HG02938 (cell line): ENCODE data around the gene SNRPD1.
A peak's percentile ranks its signal among the peaks of the same experiment; 100 is the strongest.
"Not testable (repeated sequence)": the region's sequence is repeated elsewhere in the genome, so short reads cannot be mapped to it uniquely, and the experiment has no call there.

ENCODE experiments used
- ATAC-seq: cut with Tn5 transposase; IDR thresholded peaks from one replicate; pipeline ENCODE4 v1.9.1; 2021; ENCODE audit warnings: mild to moderate bottlenecking, moderate library complexity; ENCODE audit not compliant: unreplicated experiment

SNRPD1 gene

GRCh38 chr18:21634588-21635199 is 22.6 kb downstream of the SNRPD1 start:
- no peak for ATAC-seq

DNA sequence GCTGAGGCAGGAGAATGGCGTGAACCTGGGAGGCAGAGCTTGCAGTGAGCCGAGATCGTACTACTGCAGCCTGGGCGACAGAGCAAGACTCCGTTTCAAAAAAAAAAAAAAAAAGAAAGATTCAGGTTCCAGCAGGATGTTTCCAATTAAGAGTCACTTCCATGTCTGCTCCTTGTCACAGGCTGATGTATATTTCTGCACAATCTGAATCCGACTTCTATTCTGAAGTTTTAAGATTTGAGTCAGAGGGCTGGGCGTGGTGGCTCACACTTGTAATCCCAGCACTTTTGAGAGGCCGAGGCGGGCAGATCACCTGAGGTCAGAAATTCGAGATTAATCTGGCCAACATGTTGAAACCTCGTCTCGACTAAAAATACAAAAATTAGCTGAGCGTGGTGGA is 24.7 kb downstream of the SNRPD1 start:
- no peak for ATAC-seq

- ATAC-seq: no peak
Observed at GRCh38 chr18:21638822-21639221, 26.7 kb downstream of the SNRPD1 start.

- ATAC-seq: not testable (repeated sequence)
Observed at GRCh38 chr18:21640375-21640774, 28.3 kb downstream of the SNRPD1 start.

GRCh38 chr18:21650311-21650710 is 38.2 kb downstream of the SNRPD1 start:
- ATAC-seq: no peak

DNA sequence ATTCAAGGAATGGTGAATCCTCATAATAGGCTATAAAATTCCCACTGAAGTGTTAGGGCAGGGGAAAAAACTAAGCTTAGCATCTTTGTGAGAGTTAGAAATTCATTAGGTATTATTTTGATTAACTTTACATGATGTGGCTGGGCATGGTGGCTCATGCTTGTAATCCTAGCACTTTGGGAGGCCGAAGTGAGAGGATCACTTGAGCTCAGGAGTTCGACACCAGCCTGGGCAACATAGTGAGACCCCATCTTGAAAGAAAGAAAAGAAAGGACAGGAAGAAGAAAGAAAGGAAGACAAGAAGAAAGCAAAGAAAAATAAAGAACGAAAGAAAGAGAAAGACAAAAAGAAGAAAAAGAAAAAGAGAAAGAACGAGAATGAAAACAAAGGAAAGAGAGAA is 40.0 kb downstream of the SNRPD1 start:
- ATAC-seq: no peak

DNA sequence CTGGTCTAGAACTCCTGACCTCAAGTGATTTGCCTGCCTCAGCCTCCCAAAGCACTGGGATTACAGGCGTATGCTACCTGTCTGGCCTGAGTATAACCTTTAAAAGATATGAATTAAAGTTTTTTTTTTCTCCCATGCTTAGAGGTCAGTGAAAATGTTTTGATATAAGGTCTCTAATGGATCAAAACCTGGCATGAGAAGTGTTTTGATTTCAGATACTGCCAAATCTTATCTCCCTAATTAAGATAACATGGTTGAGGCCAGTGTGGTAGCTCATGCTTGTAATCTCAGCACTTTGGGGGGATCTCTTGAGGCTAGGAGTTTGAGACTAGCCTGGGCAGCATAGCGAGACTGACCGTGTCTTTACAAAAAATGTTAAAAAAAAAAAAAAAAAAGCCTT is 41.2 kb downstream of the SNRPD1 start:
- no peak for ATAC-seq

GRCh38 chr18:21656402-21656801 is 44.3 kb downstream of the SNRPD1 start:
- no peak for ATAC-seq

DNA sequence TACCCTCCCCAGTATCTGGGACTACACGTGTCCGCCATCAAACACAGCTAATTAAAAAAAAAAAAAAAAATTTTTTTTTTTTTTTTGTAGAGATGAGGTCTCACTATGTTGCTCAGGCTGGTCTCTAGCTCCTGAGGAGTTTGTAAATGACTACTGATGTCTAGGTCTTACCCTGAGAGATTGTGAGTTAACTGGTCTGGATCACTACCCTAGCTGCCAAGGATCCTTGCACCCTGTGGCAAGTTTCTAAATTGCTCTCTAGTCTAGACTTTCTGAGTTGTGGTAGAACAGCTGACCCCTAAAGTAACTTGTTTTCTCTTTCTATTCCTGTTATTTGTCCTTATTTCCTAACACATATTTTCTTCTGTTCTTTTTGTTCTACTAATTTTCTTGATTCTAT is 48.0 kb downstream of the SNRPD1 start:
- no peak for ATAC-seq

DNA sequence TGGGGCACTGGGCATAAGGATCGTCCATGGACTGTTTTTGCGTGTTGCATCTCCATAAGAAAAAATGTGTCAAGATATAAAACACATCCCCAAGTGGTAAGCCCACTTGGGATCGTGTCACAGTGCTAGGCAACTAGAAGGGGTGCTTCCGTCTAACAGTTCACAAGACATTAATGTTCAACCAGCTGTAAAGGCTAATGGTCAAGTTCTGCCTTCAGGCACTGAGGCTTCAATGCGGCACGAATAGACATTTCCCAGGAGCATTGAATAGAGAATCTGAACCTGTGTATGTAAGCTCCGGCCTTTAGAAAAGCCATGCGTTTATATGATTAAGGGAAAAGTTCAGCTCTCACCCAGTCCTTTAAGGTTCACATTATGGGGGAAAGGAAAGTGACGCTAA is 50.5 kb downstream of the SNRPD1 start:
- no peak for ATAC-seq

DNA sequence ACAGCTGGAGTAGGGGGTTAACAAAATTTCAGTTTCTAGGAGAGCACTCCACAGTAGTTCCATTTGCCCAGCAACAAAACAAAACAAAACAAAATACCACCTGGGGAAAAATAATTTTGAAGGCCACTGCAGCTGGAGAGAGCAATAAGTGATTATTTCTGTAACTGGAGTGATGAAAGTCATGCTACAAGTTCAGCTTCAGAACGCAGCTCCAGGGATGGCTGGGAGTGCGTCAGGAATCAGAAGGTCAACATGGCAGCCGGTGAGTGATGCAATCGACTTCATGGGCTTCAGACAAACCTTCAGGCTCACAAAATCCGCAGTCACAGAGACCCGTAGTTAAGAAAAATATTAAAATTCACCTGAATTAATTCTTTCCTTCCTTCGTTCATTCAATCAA is 51.5 kb downstream of the SNRPD1 start:
- ATAC-seq: no peak

- ATAC-seq: no peak
Observed at GRCh38 chr18:21664069-21664468, 52.0 kb downstream of the SNRPD1 start.

GRCh38 chr18:21669736-21670285 is 57.7 kb downstream of the SNRPD1 start:
- ATAC-seq: no peak

DNA sequence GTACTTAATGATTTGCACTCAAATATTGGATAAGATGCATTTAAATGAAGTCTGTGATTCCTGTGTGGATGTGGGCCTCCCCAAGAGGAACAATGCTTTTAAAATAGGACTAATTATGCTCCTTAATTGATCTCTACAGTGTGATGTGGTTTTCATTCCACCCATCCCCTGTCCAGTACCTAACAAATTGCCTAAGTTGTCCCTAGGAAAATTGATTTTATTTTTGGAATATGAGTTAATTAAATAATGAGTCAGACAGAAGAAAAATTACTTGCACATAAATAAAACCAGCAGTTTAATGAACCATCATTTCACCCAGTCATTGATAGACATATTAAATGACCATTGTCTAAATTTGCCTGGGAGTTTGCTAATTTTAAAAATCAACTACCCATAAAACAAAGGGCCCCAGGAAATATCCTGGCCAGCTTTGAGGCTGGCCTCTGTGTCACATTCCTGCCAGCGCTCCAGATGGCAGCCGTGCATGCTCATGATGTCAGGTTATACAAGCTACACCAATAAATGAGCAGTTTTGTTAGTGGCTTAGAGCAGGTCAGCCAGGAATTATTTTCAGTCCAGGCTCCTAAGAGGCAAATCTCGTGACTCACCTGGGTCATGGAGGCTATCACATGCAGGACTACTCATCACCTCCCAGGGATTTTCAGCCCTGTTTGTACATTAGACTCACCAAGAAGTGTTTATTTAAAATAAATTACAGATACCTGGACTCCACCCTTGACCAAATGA is 60.6 kb downstream of the SNRPD1 start:
- ATAC-seq: no peak

DNA sequence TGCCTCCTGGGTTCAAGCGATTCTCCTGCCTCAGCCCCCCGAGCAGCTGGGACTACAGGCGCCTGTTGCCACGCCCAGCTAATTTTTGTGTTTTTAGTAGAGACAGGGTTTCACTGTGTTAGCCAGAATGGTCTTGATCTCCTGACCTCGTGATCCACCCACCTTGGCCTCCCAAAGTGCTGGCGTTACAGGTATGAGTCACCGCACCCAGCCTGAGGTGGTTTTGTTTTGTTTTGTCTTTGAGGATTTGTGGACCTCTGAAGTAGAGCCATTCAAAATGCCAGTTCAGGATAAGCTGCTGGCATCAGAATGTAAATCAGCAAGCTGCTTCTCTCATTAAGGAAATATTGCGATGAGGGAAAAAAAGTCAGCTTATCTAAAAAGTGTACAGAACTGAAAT is 63.2 kb downstream of the SNRPD1 start:
- not testable (repeated sequence) for ATAC-seq

- no peak for ATAC-seq
Observed at GRCh38 chr18:21678859-21679258, 66.7 kb downstream of the SNRPD1 start.

GRCh38 chr18:21680161-21680560 is 68.0 kb downstream of the SNRPD1 start:
- no peak for ATAC-seq

GRCh38 chr18:21682371-21683051 is 70.4 kb downstream of the SNRPD1 start:
- ATAC-seq: peak; percentile 36
